ENCODE data around the gene HHATL. TPM values are rescaled to one million over a fixed set of nuclear protein-coding genes. Genes with fewer than 3 reads are reported as not detected.

Gene HHATL
- total RNA-seq, 1 experiment from 2014 or later: not detected

DNA sequence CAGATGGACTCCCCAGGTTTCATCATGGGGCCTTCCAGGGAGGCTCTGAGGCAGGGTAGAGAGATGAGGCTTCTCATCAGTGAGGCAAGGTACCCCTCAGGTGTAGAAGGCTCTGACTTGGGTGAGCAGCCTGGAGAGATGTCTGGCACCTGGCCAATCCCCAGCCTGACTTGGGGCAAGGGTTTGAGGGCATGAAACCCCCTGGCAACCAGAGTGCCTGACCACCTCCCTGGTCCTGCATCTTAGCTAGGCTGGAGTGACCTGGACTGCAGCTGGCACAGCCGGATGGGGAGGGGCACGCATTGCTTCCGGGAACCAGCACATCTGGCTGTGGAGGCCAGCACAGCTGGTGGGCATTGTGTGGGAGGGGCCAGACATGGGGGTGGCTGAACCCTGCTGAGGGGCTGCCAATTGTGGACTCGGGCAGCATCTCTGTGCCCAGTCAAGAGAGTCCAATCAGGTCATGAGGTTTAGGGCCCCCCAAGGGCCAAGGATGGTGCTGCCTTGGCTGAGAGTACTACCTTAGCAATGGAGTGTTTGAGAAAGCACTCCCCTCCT is 47.2 kb downstream of the HHATL start:
- no peak for DNase-seq (ENCODE audit: low spot score)
- intact Hi-C loops (cut with micrococcal nuclease; ENCODE audit: unreplicated experiment): no loop called here
- ChIA-PET POLR2A (ENCODE audit: low non-redundant PET) (no interaction called here), CTCF (no interaction called here)
- Histone ChIP-seq H3K4me1 (ENCODE audit: insufficient read depth, low read length, poor library complexity, severe bottlenecking) (no peaks in the 10 kb centered on the region), H3K4me3 (ENCODE audit: low read depth, low read length, poor library complexity, severe bottlenecking) (peak overlapping the region; percentile 58), H3K36me3 (ENCODE audit: insufficient read depth, low read length, poor library complexity, severe bottlenecking) (peaks cover 3% of the 10 kb centered on the region), H3K27ac (ENCODE audit: low read depth, low read length, poor library complexity, severe bottlenecking) (no peak overlapping the region), H3K27me3 (replicated peaks; ENCODE audit: insufficient read depth, low read depth, low read length, poor library complexity) (no peaks in the 10 kb centered on the region), H3K9me3 (ENCODE audit: low read depth, low read length, poor library complexity, severe bottlenecking) (no peaks in the 10 kb centered on the region)
- TF ChIP-seq, protein P1, sequence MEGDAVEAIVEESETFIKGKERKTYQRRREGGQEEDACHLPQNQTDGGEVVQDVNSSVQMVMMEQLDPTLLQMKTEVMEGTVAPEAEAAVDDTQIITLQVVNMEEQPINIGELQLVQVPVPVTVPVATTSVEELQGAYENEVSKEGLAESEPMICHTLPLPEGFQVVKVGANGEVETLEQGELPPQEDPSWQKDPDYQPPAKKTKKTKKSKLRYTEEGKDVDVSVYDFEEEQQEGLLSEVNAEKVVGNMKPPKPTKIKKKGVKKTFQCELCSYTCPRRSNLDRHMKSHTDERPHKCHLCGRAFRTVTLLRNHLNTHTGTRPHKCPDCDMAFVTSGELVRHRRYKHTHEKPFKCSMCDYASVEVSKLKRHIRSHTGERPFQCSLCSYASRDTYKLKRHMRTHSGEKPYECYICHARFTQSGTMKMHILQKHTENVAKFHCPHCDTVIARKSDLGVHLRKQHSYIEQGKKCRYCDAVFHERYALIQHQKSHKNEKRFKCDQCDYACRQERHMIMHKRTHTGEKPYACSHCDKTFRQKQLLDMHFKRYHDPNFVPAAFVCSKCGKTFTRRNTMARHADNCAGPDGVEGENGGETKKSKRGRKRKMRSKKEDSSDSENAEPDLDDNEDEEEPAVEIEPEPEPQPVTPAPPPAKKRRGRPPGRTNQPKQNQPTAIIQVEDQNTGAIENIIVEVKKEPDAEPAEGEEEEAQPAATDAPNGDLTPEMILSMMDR (conservative IDR thresholded peaks at IDR 0.05; ENCODE audit: low read depth, low read length): no peak
- TF ChIP-seq EZH2 (IDR thresholded peaks at IDR 0.05; ENCODE audit: borderline replicate concordance, low read depth, low read length, poor library complexity, severe bottlenecking): no peak
- no TSS peak for BruUV-seq (replicated peaks)

DNA sequence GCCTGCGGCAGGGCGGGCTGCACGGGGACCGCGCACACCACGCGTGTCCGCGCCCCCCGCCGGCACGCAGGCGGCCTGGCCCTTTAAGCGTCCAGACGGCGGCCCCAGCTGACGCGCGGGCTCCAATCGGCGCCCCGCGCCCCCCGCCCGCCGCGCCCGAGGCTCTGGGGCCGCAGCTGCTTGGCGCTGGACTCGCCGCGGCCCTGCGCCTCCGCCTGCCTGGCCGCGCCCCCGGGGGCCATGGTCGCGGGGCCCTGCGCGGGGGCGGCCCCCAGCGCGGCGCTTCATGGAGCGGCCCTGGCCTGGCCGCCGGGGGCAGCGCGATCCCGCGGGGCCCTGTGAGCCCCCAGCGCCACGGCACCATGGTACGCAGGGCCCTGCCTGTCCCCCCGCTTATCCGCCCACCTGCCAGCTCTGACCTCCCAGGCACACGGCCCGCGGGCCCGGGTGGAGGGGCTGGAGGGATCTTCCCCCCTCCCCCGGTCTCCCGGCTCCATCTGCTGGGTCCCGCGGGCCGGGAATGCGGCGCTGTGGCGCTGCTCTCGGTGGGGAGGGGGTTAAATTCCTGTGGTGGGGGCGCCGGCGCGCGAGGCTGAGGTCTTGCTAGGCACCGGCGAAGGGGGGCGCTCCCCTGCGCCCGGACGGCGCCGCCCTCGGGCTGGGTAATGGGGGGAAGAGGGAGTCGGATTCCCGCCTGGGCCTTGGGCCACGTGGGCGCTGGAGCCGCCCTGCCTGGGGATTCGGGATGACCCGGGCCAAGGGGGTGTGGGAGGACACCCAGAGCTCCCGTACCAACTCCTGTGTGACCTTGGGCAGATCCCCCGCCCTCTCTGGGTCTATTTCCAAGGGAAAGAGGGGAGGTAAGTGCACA is 48.0 kb downstream of the HHATL start:
- DNase-seq (ENCODE audit: low spot score): peak; percentile 46
- ChIA-PET POLR2A (ENCODE audit: low non-redundant PET) (no interaction called here), CTCF (no interaction called here)
- Histone ChIP-seq H3K4me1 (ENCODE audit: insufficient read depth, low read length, poor library complexity, severe bottlenecking) (no peaks in the 10 kb centered on the region), H3K4me3 (ENCODE audit: low read depth, low read length, poor library complexity, severe bottlenecking) (peak overlapping the region; percentile 58), H3K27me3 (replicated peaks; ENCODE audit: insufficient read depth, low read depth, low read length, poor library complexity) (no peaks in the 10 kb centered on the region), H3K27ac (ENCODE audit: low read depth, low read length, poor library complexity, severe bottlenecking) (peak overlapping the region; percentile 80), H3K9me3 (ENCODE audit: low read depth, low read length, poor library complexity, severe bottlenecking) (no peaks in the 10 kb centered on the region), H3K36me3 (ENCODE audit: insufficient read depth, low read length, poor library complexity, severe bottlenecking) (peaks cover under 1% of the 10 kb centered on the region)
- no TSS peak for BruUV-seq (replicated peaks)
- intact Hi-C loops (cut with micrococcal nuclease; ENCODE audit: unreplicated experiment): no loop called here
- TF ChIP-seq, protein P1 (conservative IDR thresholded peaks at IDR 0.05; ENCODE audit: low read depth, low read length): no peak; the same call in 1 of the 2 replicates
- no peak for TF ChIP-seq EZH2 (IDR thresholded peaks at IDR 0.05; ENCODE audit: borderline replicate concordance, low read depth, low read length, poor library complexity, severe bottlenecking)

DNA sequence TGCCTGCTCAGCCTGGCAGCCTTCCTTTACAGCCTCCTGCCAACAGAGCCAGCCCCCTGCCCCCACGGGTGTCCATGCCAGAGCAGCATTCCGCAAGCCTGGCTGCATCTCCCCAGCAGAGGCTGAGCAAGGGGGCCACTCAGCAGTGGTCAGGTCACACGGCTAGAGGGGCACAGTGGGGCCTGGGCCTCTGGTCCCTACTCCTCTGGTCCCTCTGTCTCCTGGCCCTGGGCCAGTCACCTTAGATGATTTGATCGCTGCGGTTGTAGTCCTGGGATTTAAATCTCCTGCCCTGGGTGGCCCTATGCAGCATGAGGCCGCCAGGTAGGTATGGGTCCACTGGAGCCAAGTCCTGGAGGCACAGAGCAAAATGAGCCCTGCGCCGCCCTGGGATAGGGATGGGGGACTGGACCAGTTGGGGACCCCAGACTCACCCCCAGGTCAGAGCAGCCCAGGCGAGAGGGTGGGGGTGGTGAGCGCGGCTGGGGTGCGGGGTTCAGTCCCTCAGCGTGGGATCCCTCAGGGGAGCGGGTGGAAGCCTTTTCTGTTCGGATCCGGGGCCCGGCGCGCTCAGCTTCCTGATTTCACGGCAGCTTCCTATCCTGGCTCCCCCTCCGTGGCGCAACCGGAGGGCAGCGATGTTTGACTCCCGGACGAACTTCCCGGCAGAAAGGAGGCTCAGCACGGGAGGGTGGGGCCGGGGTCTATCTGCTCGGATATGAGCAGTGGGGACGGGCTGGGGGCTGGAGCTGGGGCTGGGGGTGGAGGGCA is 48.9 kb downstream of the HHATL start, which contains the start of gene ZBTB47:
ZBTB47 (plus strand) TSS at position 138 of the 771 bp plus-strand sequence. CDS start 4,659 bp downstream, outside the sequence.
- intact Hi-C loops (cut with micrococcal nuclease; ENCODE audit: unreplicated experiment): no loop called here
- H3K27me3 ChIP-seq (replicated peaks; ENCODE audit: insufficient read depth, low read depth, low read length, poor library complexity): no peaks in the 10 kb centered on the region
- no peaks in the 10 kb centered on the region for H3K36me3 ChIP-seq (ENCODE audit: insufficient read depth, low read length, poor library complexity, severe bottlenecking)
- no peak for DNase-seq (ENCODE audit: low spot score)
- TF ChIP-seq, protein P1 (conservative IDR thresholded peaks at IDR 0.05; ENCODE audit: low read depth, low read length): no peak
- no peak for TF ChIP-seq EZH2 (IDR thresholded peaks at IDR 0.05; ENCODE audit: borderline replicate concordance, low read depth, low read length, poor library complexity, severe bottlenecking)
- no TSS peak for BruUV-seq (replicated peaks)
- peak within 1 kb of the TSS; percentile 80 for H3K27ac ChIP-seq (ENCODE audit: low read depth, low read length, poor library complexity, severe bottlenecking)
- ChIA-PET CTCF (no interaction called here), POLR2A (ENCODE audit: low non-redundant PET) (no interaction called here)
- H3K4me1 ChIP-seq (ENCODE audit: insufficient read depth, low read length, poor library complexity, severe bottlenecking): no peaks in the 10 kb centered on the region
- no peaks in the 10 kb centered on the region for H3K9me3 ChIP-seq (ENCODE audit: low read depth, low read length, poor library complexity, severe bottlenecking)
- H3K4me3 ChIP-seq (ENCODE audit: low read depth, low read length, poor library complexity, severe bottlenecking): peak within 1 kb of the TSS; percentile 58
